ENCODE measurements around the gene KCNJ10. TPM values are rescaled to one million over a fixed set of nuclear protein-coding genes. Genes with fewer than 3 reads are reported as not detected.

The KCNJ10 gene
- total RNA-seq, 1 experiment from 2014 or later: 0.26 TPM

- no peak for DNase-seq (ENCODE audit: low read depth, low spot score)
- in situ Hi-C loops (cut with HindIII; ENCODE audit: low pct_unique_long_range_greater_than_20kb, low sequenced_read_pairs): no loop called here
Observed at GRCh38 chr1:159949123-159949522, 120.8 kb downstream of the KCNJ10 start.

Other genes with a start within 250 kb of the KCNJ10 start
- gene SLAMF8, start 243.3 kb downstream of the KCNJ10 start, total RNA-seq (2014; rRNA removed; shearing (Covaris generic)): not detected in 2 replicates
- gene VSIG8, start 207.5 kb downstream of the KCNJ10 start, total RNA-seq (2014; rRNA removed; shearing (Covaris generic)): not detected in 2 replicates
- gene CFAP45, start 170.0 kb downstream of the KCNJ10 start, total RNA-seq (2014; rRNA removed; shearing (Covaris generic)): 0.13 and 0.56 TPM in 2 replicates
- 122 and 128 TPM in 2 replicates for gene TAGLN2, start 144.7 kb downstream of the KCNJ10 start, total RNA-seq (2014; rRNA removed; shearing (Covaris generic))
- gene IGSF9, start 124.5 kb downstream of the KCNJ10 start, total RNA-seq (2014; rRNA removed; shearing (Covaris generic)): not detected in 2 replicates
- gene SLAMF9, start 115.9 kb downstream of the KCNJ10 start, total RNA-seq (2014; rRNA removed; shearing (Covaris generic)): 13.6 and 17.9 TPM in 2 replicates
- gene PIGM, start 38.2 kb downstream of the KCNJ10 start, total RNA-seq (2014; rRNA removed; shearing (Covaris generic)): 6.3 and 6.4 TPM in 2 replicates
- gene KCNJ9, start 11.4 kb upstream of the KCNJ10 start, total RNA-seq (2014; rRNA removed; shearing (Covaris generic)): not detected in 2 replicates
- gene IGSF8, start 28.5 kb upstream of the KCNJ10 start, total RNA-seq (2014; rRNA removed; shearing (Covaris generic)): 142 and 146 TPM in 2 replicates
- not detected in 2 replicates for gene ATP1A2, start 45.6 kb upstream of the KCNJ10 start, total RNA-seq (2014; rRNA removed; shearing (Covaris generic))
- 0.11 TPM in 1 of 2 replicates, not detected in the other for gene ATP1A4, start 81.4 kb upstream of the KCNJ10 start, total RNA-seq (2014; rRNA removed; shearing (Covaris generic))
- gene CASQ1, start 120.4 kb upstream of the KCNJ10 start, total RNA-seq (2014; rRNA removed; shearing (Covaris generic)): not detected in 2 replicates
- 51.9 and 59.8 TPM in 2 replicates for gene PEA15, start 135.2 kb upstream of the KCNJ10 start, total RNA-seq (2014; rRNA removed; shearing (Covaris generic))
- gene DCAF8, start 192.4 kb upstream of the KCNJ10 start, total RNA-seq (2014; rRNA removed; shearing (Covaris generic)): 61.5 and 62.1 TPM in 2 replicates
- 46.2 and 47.4 TPM in 2 replicates for gene PEX19, start 215.0 kb upstream of the KCNJ10 start, total RNA-seq (2014; rRNA removed; shearing (Covaris generic))